Sigmoid colon (tissue), 7 donors: ENCODE data around the gene SLC35G6. TPM values are rescaled to one million over a fixed set of nuclear protein-coding genes. Genes with fewer than 3 reads are reported as not detected.

Experiments used
- DNase-seq: peaks from one replicate; pipeline ENCODE4 v3.0.0-alpha.2; 2019
- H3K27ac ChIP-seq, 4 donors: fragments of 200-600 bp; sonication (generic); one replicate each; pipeline ENCODE4 v1.5.1; 2016 to 2019; ENCODE audit warnings: mild to moderate bottlenecking in 1 of 4
- H3K27me3 ChIP-seq, 3 donors: fragments of 200-600 bp; sonication (generic); one replicate each; pipeline ENCODE4 v1.5.1; 2019; ENCODE audit warnings: mild to moderate bottlenecking in 1 of 3
- H3K36me3 ChIP-seq, 4 donors: fragments of 200-600 bp; sonication (generic); one replicate each; pipeline ENCODE4 v1.5.1; 2016 to 2019
- H3K4me1 ChIP-seq, 4 donors: fragments of 200-600 bp; sonication (generic); one replicate each; pipeline ENCODE4 v1.5.1; 2017 to 2019
- H3K4me3 ChIP-seq, 4 donors: fragments of 200-600 bp; sonication (generic); one replicate each; pipeline ENCODE4 v1.5.1; 2017 to 2019; ENCODE audit warnings: mild to moderate bottlenecking in 2 of 4, moderate library complexity in 1 of 4
- H3K9me3 ChIP-seq, 4 donors: fragments of 200-600 bp in 3 of 4; sonication (generic) in 3 of 4; one replicate each; pipeline versions ENCODE4 v1.5.1 to v1.6.1; 2013 to 2019
- CTCF ChIP-seq, 4 experiments: fragments of 450-650 bp in 3 of 4; fragments of 200-600 bp in 1 of 4; IDR thresholded peaks; one replicate each; pipeline ENCODE4 v1.5.1; 2016 to 2019; ENCODE audit warnings: antibody characterized with exemption in 4 of 4, mild to moderate bottlenecking in 3 of 4, moderate library complexity in 2 of 4
- EP300 ChIP-seq, 4 donors: sonication (generic); formaldehyde crosslinking; IDR thresholded peaks; one replicate each; pipeline ENCODE4 v1.6.1; 2017; ENCODE audit warnings: antibody characterized with exemption in 4 of 4
- POLR2A ChIP-seq, 2 donors: fragments of 450-650 bp; IDR thresholded peaks; one replicate each; pipeline ENCODE4 v1.6.1; 2016; ENCODE audit warnings: antibody characterized with exemption in 2 of 2, mild to moderate bottlenecking in 2 of 2, moderate library complexity in 2 of 2
- POLR2AphosphoS5 ChIP-seq, 4 donors: sonication (generic); formaldehyde crosslinking; IDR thresholded peaks; one replicate each; pipeline ENCODE4 v1.6.1; 2017; ENCODE audit warnings: antibody characterized with exemption in 4 of 4
- WGBS, 2 donors: extraction: QIAGEN DNeasy Blood & Tissue Kit; methylation state at CpG; one replicate each; pipeline ENCODE4 v1.1.7; 2013; 5-methylcytosine and 5-hydroxymethylcytosine counted together
- intact Hi-C: fragments of 100-400 bp; cut with DNase I; formaldehyde crosslinking; loops from one replicate; pipeline ENCODE4 v1.15.1; 2023
- polyA plus RNA-seq, 3 donors: library from polyadenylated mRNA; stranded (reverse); fragments of 200-250 nt; gene quantifications; one replicate each; pipeline ENCODE4 v1.2.3, GENCODE V29; 2013
- total RNA-seq, 4 donors: library from RNA; depleted of rRNA; stranded (reverse); fragments of >200 nt; gene quantifications; one replicate each; pipeline ENCODE4 v1.1.0, GENCODE V29; 2016
- donor health status: healthy with polysubstance abuse.
- donor health status: Bipolar disorder and iron deficiency.
- donor health status: healthy.

SLC35G6 gene
- total and polyA plus RNA-seq, 7 donors, result not detected

GRCh38 chr17:7440113-7440833, 41.0 kb upstream of the SLC35G6 start:
- Histone ChIP-seq H3K4me1 (peaks cover 0 to 64% (median 55%) of the 10 kb centered on the region in 4 donors), H3K36me3 (no peaks in the 10 kb centered on the region), H3K27me3 (peaks cover 53 to 79% (median 67%) of the 10 kb centered on the region in 3 donors), H3K9me3 (no peaks in the 10 kb centered on the region), H3K27ac (no peak overlapping the region), H3K4me3 (peak overlapping the region in 3 of 4 donors; percentile 14 to 43 (median 33))
- intact Hi-C loops, result no loop called here
- 2 to 3% methylated on average over 46 of the region's 46 CpGs for WGBS, 2 donors
- TF ChIP-seq CTCF (IDR thresholded peaks at IDR 0.05), result no peak
- TF ChIP-seq POLR2AphosphoS5 (IDR thresholded peaks at IDR 0.05), result peak in 1 of 4 donors; percentile 9
- peak; percentile 80 for DNase-seq

- DNase-seq, result no peak
- Histone ChIP-seq H3K4me3 (no peak overlapping the region), H3K27me3 (peaks cover 50 to 79% (median 68%) of the 10 kb centered on the region in 3 donors), H3K27ac (no peak overlapping the region), H3K4me1 (peaks cover 0 to 64% (median 53%) of the 10 kb centered on the region in 4 donors), H3K36me3 (no peaks in the 10 kb centered on the region), H3K9me3 (no peaks in the 10 kb centered on the region)
- 10% methylated on average over 12 of the region's 12 CpGs for whole genome bisulfite sequencing, 2 donors
- TF ChIP-seq EP300 (IDR thresholded peaks at IDR 0.05), result no peak
- TF ChIP-seq POLR2A (IDR thresholded peaks at IDR 0.05), result no peak
- TF ChIP-seq CTCF (IDR thresholded peaks at IDR 0.05), result no peak
- no peak for TF ChIP-seq POLR2AphosphoS5 (IDR thresholded peaks at IDR 0.05)
- intact Hi-C loops, result no loop called here
Measured at GRCh38 chr17:7440834-7441195, 40.4 kb upstream of the SLC35G6 start.

- 73 to 81% methylated on average over 7 of the region's 7 CpGs for WGBS, 2 donors
- peaks cover 45 to 79% (median 67%) of the 10 kb centered on the region in 3 donors for H3K27me3 ChIP-seq
Measured at GRCh38 chr17:7441266-7441665, 40.0 kb upstream of the SLC35G6 start.

GRCh38 chr17:7442142-7442541, 39.1 kb upstream of the SLC35G6 start:
- H3K4me3 ChIP-seq, result no peak overlapping the region
- H3K4me1 ChIP-seq, result peaks cover 0 to 58% (median 43%) of the 10 kb centered on the region in 4 donors
- no peaks in the 10 kb centered on the region for H3K9me3 ChIP-seq
- DNase-seq, result no peak
- no peaks in the 10 kb centered on the region for H3K36me3 ChIP-seq
- intact Hi-C loops, result no loop called here
- H3K27ac ChIP-seq, result no peak overlapping the region
- TF ChIP-seq CTCF (IDR thresholded peaks at IDR 0.05), result no peak
- 72 to 91% methylated on average over 2 of the region's 2 CpGs for WGBS, 2 donors
- H3K27me3 ChIP-seq, result peaks cover 42 to 81% (median 74%) of the 10 kb centered on the region in 3 donors

More at GRCh38 chr17:7441266-7441665, 40.0 kb upstream of the SLC35G6 start:
- H3K4me1 ChIP-seq, result peaks cover 0 to 61% (median 49%) of the 10 kb centered on the region in 4 donors
- H3K9me3 ChIP-seq, result no peaks in the 10 kb centered on the region
- no peak for DNase-seq
- no peak overlapping the region for H3K4me3 ChIP-seq
- intact Hi-C loops, result no loop called here
- H3K27ac ChIP-seq, result no peak overlapping the region
- no peaks in the 10 kb centered on the region for H3K36me3 ChIP-seq
- TF ChIP-seq EP300 (IDR thresholded peaks at IDR 0.05) (no peak), CTCF (IDR thresholded peaks at IDR 0.05) (no peak), POLR2A (IDR thresholded peaks at IDR 0.05) (no peak), POLR2AphosphoS5 (IDR thresholded peaks at IDR 0.05) (no peak)
